ENCODE measurements around the gene GPC6.
"Not testable (repeated sequence)": the region's sequence is repeated elsewhere in the genome, so short reads cannot be mapped to it uniquely, and the experiment has no call there.

Gene GPC6

GRCh38 chr13:93318534-93319254, 92.1 kb downstream of the GPC6 start:
- in situ Hi-C loops (cut with MboI; ENCODE audit: low pct_unique_long_range_greater_than_20kb, low sequenced_read_pairs, unreplicated experiment) = no loop called here
- no peak for TF ChIP-seq CTCF (IDR thresholded peaks at IDR 0.05; ENCODE audit: extremely low read depth, insufficient read depth, missing control alignments)
- DNase-seq (ENCODE audit: low spot score) = no peak

GRCh38 chr13:93320942-93321341, 94.3 kb downstream of the GPC6 start:
- in situ Hi-C loops (cut with MboI; ENCODE audit: low pct_unique_long_range_greater_than_20kb, low sequenced_read_pairs, unreplicated experiment) = no loop called here
- no peak for TF ChIP-seq CTCF (IDR thresholded peaks at IDR 0.05; ENCODE audit: extremely low read depth, insufficient read depth, missing control alignments)
- DNase-seq (ENCODE audit: low spot score) = no peak

- DNase-seq (ENCODE audit: low spot score) = not testable (repeated sequence)
Measured at GRCh38 chr13:93323880-93324279, 97.3 kb downstream of the GPC6 start.

GRCh38 chr13:93325303-93326233, 99.0 kb downstream of the GPC6 start:
- no peak for DNase-seq (ENCODE audit: low spot score)
- in situ Hi-C loops (cut with MboI; ENCODE audit: low pct_unique_long_range_greater_than_20kb, low sequenced_read_pairs, unreplicated experiment) = no loop called here
- TF ChIP-seq CTCF (IDR thresholded peaks at IDR 0.05; ENCODE audit: extremely low read depth, insufficient read depth, missing control alignments) = no peak

More at GRCh38 chr13:93323880-93324279, 97.3 kb downstream of the GPC6 start:
- in situ Hi-C loops (cut with MboI; ENCODE audit: low pct_unique_long_range_greater_than_20kb, low sequenced_read_pairs, unreplicated experiment) = not testable (repeated sequence)

GRCh38 chr13:93326234-93326811, 99.7 kb downstream of the GPC6 start:
- TF ChIP-seq CTCF (IDR thresholded peaks at IDR 0.05; ENCODE audit: extremely low read depth, insufficient read depth, missing control alignments) = no peak
- DNase-seq (ENCODE audit: low spot score) = no peak
- in situ Hi-C loops (cut with MboI; ENCODE audit: low pct_unique_long_range_greater_than_20kb, low sequenced_read_pairs, unreplicated experiment) = no loop called here

GRCh38 chr13:93328943-93329342, 102.3 kb downstream of the GPC6 start:
- DNase-seq (ENCODE audit: low spot score) = no peak
- in situ Hi-C loops (cut with MboI; ENCODE audit: low pct_unique_long_range_greater_than_20kb, low sequenced_read_pairs, unreplicated experiment) = no loop called here

More at GRCh38 chr13:93328943-93329342, 102.3 kb downstream of the GPC6 start:
- no peak for TF ChIP-seq CTCF (IDR thresholded peaks at IDR 0.05; ENCODE audit: extremely low read depth, insufficient read depth, missing control alignments)
